ENCODE data around the gene CEP72. TPM values are rescaled to one million over a fixed set of nuclear protein-coding genes. Genes with fewer than 3 reads are reported as not detected.
"Not testable (repeated sequence)": the region's sequence is repeated elsewhere in the genome, so short reads cannot be mapped to it uniquely, and the experiment has no call there.

Gene CEP72
- total and polyA plus RNA-seq, 4 donors = 1.3 to 5.9 (median 2.6) TPM

DNA sequence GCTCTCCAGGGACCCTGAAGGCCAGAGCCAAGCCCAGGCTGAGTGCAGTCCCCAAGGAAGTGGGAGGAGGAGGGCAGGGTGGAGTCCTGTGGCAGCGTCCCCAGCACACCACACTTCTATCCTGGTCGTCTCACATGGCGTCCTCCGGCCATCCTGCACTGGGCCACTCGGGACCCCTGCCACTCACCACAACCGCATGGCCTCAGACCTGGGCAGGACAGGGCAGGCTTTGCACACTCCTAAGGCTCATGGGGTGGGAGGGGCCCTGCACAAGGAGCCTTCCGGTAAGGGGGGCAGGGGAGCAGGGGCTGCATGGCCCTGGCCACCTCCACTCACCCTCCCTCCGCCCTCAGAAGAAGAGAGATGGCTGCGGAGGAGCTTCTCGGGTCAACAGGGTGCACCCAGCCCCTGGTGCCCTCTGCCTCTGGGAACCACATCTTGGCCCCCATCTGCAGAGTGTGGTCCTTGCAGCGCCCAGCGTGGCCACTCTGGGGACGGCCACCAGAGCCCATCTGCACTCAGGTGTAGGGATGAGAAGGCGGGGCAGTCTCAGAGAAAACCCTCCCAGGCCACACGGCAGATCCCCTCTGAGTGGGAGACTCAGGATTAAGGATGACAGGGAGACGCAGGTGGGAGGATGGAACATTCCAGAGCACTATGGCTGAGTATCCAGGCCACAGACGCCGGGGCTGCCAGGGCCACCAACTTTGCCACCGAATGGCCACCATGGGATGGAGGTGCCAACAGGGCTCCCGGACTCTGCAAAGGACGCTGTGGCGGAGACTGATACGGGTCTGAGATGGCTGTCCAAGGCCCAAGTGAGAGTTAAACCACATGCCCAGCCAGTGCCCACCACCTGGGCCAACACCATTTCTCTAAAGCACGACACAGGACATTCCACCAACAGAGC is 73.4 kb downstream of the CEP72 start:
- TF ChIP-seq SP1 (IDR thresholded peaks at IDR 0.05) = no peak
- TF ChIP-seq GABPA (IDR thresholded peaks at IDR 0.05 in 1 of 2, conservative IDR thresholded peaks at IDR 0.05 in 1 of 2) = no peak
- no peak for TF ChIP-seq RXRA (IDR thresholded peaks at IDR 0.05)
- TF ChIP-seq, protein P1, sequence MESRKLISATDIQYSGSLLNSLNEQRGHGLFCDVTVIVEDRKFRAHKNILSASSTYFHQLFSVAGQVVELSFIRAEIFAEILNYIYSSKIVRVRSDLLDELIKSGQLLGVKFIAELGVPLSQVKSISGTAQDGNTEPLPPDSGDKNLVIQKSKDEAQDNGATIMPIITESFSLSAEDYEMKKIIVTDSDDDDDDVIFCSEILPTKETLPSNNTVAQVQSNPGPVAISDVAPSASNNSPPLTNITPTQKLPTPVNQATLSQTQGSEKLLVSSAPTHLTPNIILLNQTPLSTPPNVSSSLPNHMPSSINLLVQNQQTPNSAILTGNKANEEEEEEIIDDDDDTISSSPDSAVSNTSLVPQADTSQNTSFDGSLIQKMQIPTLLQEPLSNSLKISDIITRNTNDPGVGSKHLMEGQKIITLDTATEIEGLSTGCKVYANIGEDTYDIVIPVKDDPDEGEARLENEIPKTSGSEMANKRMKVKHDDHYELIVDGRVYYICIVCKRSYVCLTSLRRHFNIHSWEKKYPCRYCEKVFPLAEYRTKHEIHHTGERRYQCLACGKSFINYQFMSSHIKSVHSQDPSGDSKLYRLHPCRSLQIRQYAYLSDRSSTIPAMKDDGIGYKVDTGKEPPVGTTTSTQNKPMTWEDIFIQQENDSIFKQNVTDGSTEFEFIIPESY (IDR thresholded peaks at IDR 0.05) = no peak
- no peak for TF ChIP-seq YY1 (IDR thresholded peaks at IDR 0.05)

GRCh38 chr5:686172-686523 is 74.0 kb downstream of the CEP72 start:
- 92% methylated on average over 11 of the region's 12 CpGs for WGBS
- H3K4me1 ChIP-seq (ENCODE audit: control insufficient read depth in 4 of 4, insufficient read depth in 4 of 4, low read length in 3 of 4); DNase-seq (ENCODE audit: low spot score); H3K9ac ChIP-seq (ENCODE audit: low read depth in 1 of 2, low read length in 2 of 2); H3K27me3 ChIP-seq (ENCODE audit: control insufficient read depth in 4 of 4, insufficient read depth in 4 of 4, low read length in 3 of 4); H3K9me3 ChIP-seq (ENCODE audit: control insufficient read depth in 4 of 4, low read length in 3 of 4); H3K36me3 ChIP-seq (ENCODE audit: control insufficient read depth in 4 of 4, insufficient read depth in 3 of 4, low read depth in 1 of 4, low read length in 3 of 4); H3K4me3 ChIP-seq (ENCODE audit: low read depth in 1 of 3, low read length in 3 of 3); H3K27ac ChIP-seq (ENCODE audit: low read depth in 1 of 2, low read length in 2 of 2): not testable (repeated sequence)

More for the DNA sequence above, 73.4 kb downstream of the CEP72 start:
- Histone ChIP-seq H3K4me1 (ENCODE audit: control insufficient read depth in 4 of 4, insufficient read depth in 4 of 4, low read length in 3 of 4) (peaks cover 0 to 5% (median 1%) of the 10 kb centered on the region in 4 donors), H3K9ac (ENCODE audit: low read depth in 1 of 2, low read length in 2 of 2) (no peak overlapping the region), H3K4me3 (ENCODE audit: low read depth in 1 of 3, low read length in 3 of 3) (no peak overlapping the region), H3K36me3 (ENCODE audit: control insufficient read depth in 4 of 4, insufficient read depth in 3 of 4, low read depth in 1 of 4, low read length in 3 of 4) (no peaks in the 10 kb centered on the region), H3K27ac (ENCODE audit: low read depth in 1 of 2, low read length in 2 of 2) (no peak overlapping the region), H3K9me3 (ENCODE audit: control insufficient read depth in 4 of 4, low read length in 3 of 4) (no peaks in the 10 kb centered on the region), H3K27me3 (ENCODE audit: control insufficient read depth in 4 of 4, insufficient read depth in 4 of 4, low read length in 3 of 4) (no peaks in the 10 kb centered on the region)
- WGBS = 88% methylated on average over 24 of the region's 24 CpGs
- DNase-seq (ENCODE audit: low spot score) = no peak

DNA sequence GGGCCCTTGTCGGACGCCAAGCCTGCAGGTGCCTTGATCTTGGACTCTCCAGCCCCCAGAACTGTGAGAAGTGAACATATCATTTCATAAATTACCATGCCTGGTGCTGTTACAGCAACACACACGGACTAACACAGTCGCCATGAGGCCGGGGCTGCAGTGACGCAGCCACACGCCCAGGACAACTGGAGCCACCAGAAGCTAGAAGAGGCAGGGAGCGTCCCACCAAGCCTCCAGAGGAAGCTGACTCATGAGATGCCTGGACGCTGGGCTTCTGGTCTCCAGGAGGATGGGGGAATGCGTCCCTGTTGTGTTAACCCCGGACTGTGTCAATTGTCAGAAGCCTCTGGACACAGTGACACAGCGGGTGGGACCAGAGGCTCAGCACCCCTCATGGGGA is 74.8 kb downstream of the CEP72 start:
- not testable (repeated sequence) for H3K27ac ChIP-seq (ENCODE audit: low read depth in 1 of 2, low read length in 2 of 2); H3K4me3 ChIP-seq (ENCODE audit: low read depth in 1 of 3, low read length in 3 of 3); H3K36me3 ChIP-seq (ENCODE audit: control insufficient read depth in 4 of 4, insufficient read depth in 3 of 4, low read depth in 1 of 4, low read length in 3 of 4); H3K9ac ChIP-seq (ENCODE audit: low read depth in 1 of 2, low read length in 2 of 2); H3K9me3 ChIP-seq (ENCODE audit: control insufficient read depth in 4 of 4, low read length in 3 of 4); H3K4me1 ChIP-seq (ENCODE audit: control insufficient read depth in 4 of 4, insufficient read depth in 4 of 4, low read length in 3 of 4); DNase-seq (ENCODE audit: low spot score); H3K27me3 ChIP-seq (ENCODE audit: control insufficient read depth in 4 of 4, insufficient read depth in 4 of 4, low read length in 3 of 4)
- WGBS = 84% methylated on average over 11 of the region's 12 CpGs

- not testable (repeated sequence) for H3K9ac ChIP-seq (ENCODE audit: low read depth in 1 of 2, low read length in 2 of 2); H3K36me3 ChIP-seq (ENCODE audit: control insufficient read depth in 4 of 4, insufficient read depth in 3 of 4, low read depth in 1 of 4, low read length in 3 of 4); H3K4me1 ChIP-seq (ENCODE audit: control insufficient read depth in 4 of 4, insufficient read depth in 4 of 4, low read length in 3 of 4); H3K27me3 ChIP-seq (ENCODE audit: control insufficient read depth in 4 of 4, insufficient read depth in 4 of 4, low read length in 3 of 4); H3K9me3 ChIP-seq (ENCODE audit: control insufficient read depth in 4 of 4, low read length in 3 of 4); DNase-seq (ENCODE audit: low spot score); H3K27ac ChIP-seq (ENCODE audit: low read depth in 1 of 2, low read length in 2 of 2); H3K4me3 ChIP-seq (ENCODE audit: low read depth in 1 of 3, low read length in 3 of 3)
- WGBS = 89% methylated on average over 17 of the region's 30 CpGs
Measured at GRCh38 chr5:688348-689010, 76.3 kb downstream of the CEP72 start.

- WGBS = no CpG with 5 or more reads among the region's 12 CpGs
- not testable (repeated sequence) for DNase-seq (ENCODE audit: low spot score); H3K9me3 ChIP-seq (ENCODE audit: control insufficient read depth in 4 of 4, low read length in 3 of 4); H3K4me1 ChIP-seq (ENCODE audit: control insufficient read depth in 4 of 4, insufficient read depth in 4 of 4, low read length in 3 of 4); H3K36me3 ChIP-seq (ENCODE audit: control insufficient read depth in 4 of 4, insufficient read depth in 3 of 4, low read depth in 1 of 4, low read length in 3 of 4); H3K9ac ChIP-seq (ENCODE audit: low read depth in 1 of 2, low read length in 2 of 2); H3K27me3 ChIP-seq (ENCODE audit: control insufficient read depth in 4 of 4, insufficient read depth in 4 of 4, low read length in 3 of 4); H3K27ac ChIP-seq (ENCODE audit: low read depth in 1 of 2, low read length in 2 of 2); H3K4me3 ChIP-seq (ENCODE audit: low read depth in 1 of 3, low read length in 3 of 3)
Measured at GRCh38 chr5:690293-690692, 78.2 kb downstream of the CEP72 start.

GRCh38 chr5:691049-691448 is 78.9 kb downstream of the CEP72 start:
- not testable (repeated sequence) for H3K4me3 ChIP-seq (ENCODE audit: low read depth in 1 of 3, low read length in 3 of 3); H3K9me3 ChIP-seq (ENCODE audit: control insufficient read depth in 4 of 4, low read length in 3 of 4); DNase-seq (ENCODE audit: low spot score); H3K36me3 ChIP-seq (ENCODE audit: control insufficient read depth in 4 of 4, insufficient read depth in 3 of 4, low read depth in 1 of 4, low read length in 3 of 4); H3K9ac ChIP-seq (ENCODE audit: low read depth in 1 of 2, low read length in 2 of 2); H3K27me3 ChIP-seq (ENCODE audit: control insufficient read depth in 4 of 4, insufficient read depth in 4 of 4, low read length in 3 of 4); H3K4me1 ChIP-seq (ENCODE audit: control insufficient read depth in 4 of 4, insufficient read depth in 4 of 4, low read length in 3 of 4); H3K27ac ChIP-seq (ENCODE audit: low read depth in 1 of 2, low read length in 2 of 2)
- WGBS = no CpG with 5 or more reads among the region's 23 CpGs
